Activated CD8-positive, alpha-beta memory T cell treated with anti-CD3 and anti-CD28 coated beads, Interleukin-2, amount 50 U/mL, for 1 hour (primary cell): ENCODE results near the gene MAP3K10.
"Not testable (repeated sequence)": the region's sequence is repeated elsewhere in the genome, so short reads cannot be mapped to it uniquely, and the experiment has no call there.

ENCODE experiments used
- DNase-seq: peaks from one replicate; pipeline ENCODE4 v3.0.0-alpha.2; 2020; ENCODE audit errors: extremely low read depth

MAP3K10 gene

GRCh38 chr19:40217027-40217810 lies 26.0 kb downstream of the MAP3K10 start:
- no peak for DNase-seq

GRCh38 chr19:40217934-40218890 lies 27.0 kb downstream of the MAP3K10 start, which contains the start of gene TTC9B:
TTC9B (minus strand) TSS chr19:40218384; CDS start chr19:40218381, 3 bp downstream.
- DNase-seq: no peak

- DNase-seq: not testable (repeated sequence)
Measured at GRCh38 chr19:40219029-40219428, 27.8 kb downstream of the MAP3K10 start.

GRCh38 chr19:40219721-40220276 lies 28.6 kb downstream of the MAP3K10 start:
- DNase-seq: no peak

GRCh38 chr19:40220674-40221073 lies 29.4 kb downstream of the MAP3K10 start:
- DNase-seq: no peak

GRCh38 chr19:40221858-40222619 lies 30.8 kb downstream of the MAP3K10 start:
- DNase-seq: peak; percentile 50

- DNase-seq: no peak
Measured at GRCh38 chr19:40223135-40223822, 32.1 kb downstream of the MAP3K10 start.

- no peak for DNase-seq
Measured at GRCh38 chr19:40224342-40225150, 33.3 kb downstream of the MAP3K10 start.

GRCh38 chr19:40225440-40226305 lies 34.4 kb downstream of the MAP3K10 start:
- DNase-seq: no peak

- DNase-seq: no peak
Measured at GRCh38 chr19:40228346-40228745, 37.1 kb downstream of the MAP3K10 start.

- no peak for DNase-seq
Measured at GRCh38 chr19:40228863-40229262, 37.6 kb downstream of the MAP3K10 start.

GRCh38 chr19:40229484-40229883 lies 38.3 kb downstream of the MAP3K10 start:
- DNase-seq: no peak

GRCh38 chr19:40229926-40230417 lies 38.7 kb downstream of the MAP3K10 start:
- DNase-seq: no peak

- DNase-seq: no peak
Measured at GRCh38 chr19:40231057-40231456, 39.8 kb downstream of the MAP3K10 start.

GRCh38 chr19:40231544-40232424 lies 40.6 kb downstream of the MAP3K10 start:
- DNase-seq: no peak

GRCh38 chr19:40232479-40232878 lies 41.3 kb downstream of the MAP3K10 start:
- no peak for DNase-seq

- no peak for DNase-seq
Measured at GRCh38 chr19:40232949-40233810, 42.0 kb downstream of the MAP3K10 start.
